ENCODE measurements around the gene CIAO2B.

CIAO2B gene

DNA sequence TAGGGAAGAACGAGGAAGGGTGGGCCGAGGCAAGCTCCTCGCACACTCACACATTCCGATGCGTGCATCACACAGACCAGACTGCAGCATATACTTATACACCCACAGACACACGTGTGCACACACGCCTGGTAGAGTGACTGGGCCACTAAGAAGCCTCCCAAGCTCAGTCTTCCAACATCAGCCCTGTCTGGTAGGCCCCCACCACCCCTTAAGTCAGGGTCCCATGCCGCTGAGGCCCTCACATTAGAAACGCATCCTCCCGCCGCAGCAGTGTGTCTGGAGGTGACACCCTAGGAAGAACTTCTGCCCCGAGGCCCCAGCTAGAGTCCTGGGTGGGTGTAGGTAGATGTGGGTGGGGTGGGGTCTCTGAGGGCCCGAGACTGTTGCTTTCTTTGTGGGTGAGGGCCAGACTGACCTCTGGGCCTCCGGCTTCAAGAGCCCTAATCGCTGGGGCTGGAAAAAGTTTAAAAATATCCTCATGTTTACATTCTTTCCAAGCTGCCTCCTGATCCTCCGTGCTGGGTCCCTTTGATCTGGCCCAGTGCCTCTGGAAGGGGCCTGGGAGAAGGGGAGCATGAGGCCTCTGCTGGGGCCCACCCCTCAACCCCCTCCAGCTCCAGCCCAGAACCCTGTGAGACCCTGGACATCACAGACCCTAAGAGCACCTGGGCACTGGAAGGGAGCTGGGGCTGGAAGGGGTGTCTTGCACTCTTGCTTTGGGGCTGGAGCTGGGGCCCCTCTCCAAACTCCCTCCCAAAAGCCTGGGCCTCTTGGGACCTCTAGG lies 29.2 kb downstream of the CIAO2B start:
- Histone ChIP-seq H4K20me1 (ENCODE audit: insufficient read depth, low read length) (no peaks in the 10 kb centered on the region), H3K4me1 (ENCODE audit: insufficient read depth, low read length, severe bottlenecking) (no peaks in the 10 kb centered on the region), H3K27ac (ENCODE audit: low read depth, low read length, poor library complexity, severe bottlenecking) (no peak overlapping the region), H3F3A (ENCODE audit: insufficient read depth, low read length) (no peaks in the 10 kb centered on the region), H3K27me3 (ENCODE audit: insufficient read depth, low read length) (0 out of 2 replicates have a peak, but pooled peaks cover 3% of the 10 kb centered on the region), H2AFZ (ENCODE audit: low read length) (no peak overlapping the region), H3K36me3 (ENCODE audit: insufficient read depth, low read length) (no peaks in the 10 kb centered on the region), H3K79me2 (ENCODE audit: insufficient read depth, low read length) (no peaks in the 10 kb centered on the region), H3K9me3 (ENCODE audit: low read length) (no peaks in the 10 kb centered on the region), H3K9me2 (ENCODE audit: low read depth, low read length) (no peaks in the 10 kb centered on the region), H3K9ac (ENCODE audit: low read length) (no peak overlapping the region), H3K4me2 (ENCODE audit: low read length) (no peak overlapping the region), H3K4me3 (ENCODE audit: low read depth, low read length, poor library complexity, severe bottlenecking) (no peak overlapping the region)
- TF ChIP-seq, protein P1, sequence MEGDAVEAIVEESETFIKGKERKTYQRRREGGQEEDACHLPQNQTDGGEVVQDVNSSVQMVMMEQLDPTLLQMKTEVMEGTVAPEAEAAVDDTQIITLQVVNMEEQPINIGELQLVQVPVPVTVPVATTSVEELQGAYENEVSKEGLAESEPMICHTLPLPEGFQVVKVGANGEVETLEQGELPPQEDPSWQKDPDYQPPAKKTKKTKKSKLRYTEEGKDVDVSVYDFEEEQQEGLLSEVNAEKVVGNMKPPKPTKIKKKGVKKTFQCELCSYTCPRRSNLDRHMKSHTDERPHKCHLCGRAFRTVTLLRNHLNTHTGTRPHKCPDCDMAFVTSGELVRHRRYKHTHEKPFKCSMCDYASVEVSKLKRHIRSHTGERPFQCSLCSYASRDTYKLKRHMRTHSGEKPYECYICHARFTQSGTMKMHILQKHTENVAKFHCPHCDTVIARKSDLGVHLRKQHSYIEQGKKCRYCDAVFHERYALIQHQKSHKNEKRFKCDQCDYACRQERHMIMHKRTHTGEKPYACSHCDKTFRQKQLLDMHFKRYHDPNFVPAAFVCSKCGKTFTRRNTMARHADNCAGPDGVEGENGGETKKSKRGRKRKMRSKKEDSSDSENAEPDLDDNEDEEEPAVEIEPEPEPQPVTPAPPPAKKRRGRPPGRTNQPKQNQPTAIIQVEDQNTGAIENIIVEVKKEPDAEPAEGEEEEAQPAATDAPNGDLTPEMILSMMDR (IDR thresholded peaks at IDR 0.05; ENCODE audit: low read length): no peak
- TF ChIP-seq EZH2 (IDR thresholded peaks at IDR 0.05; ENCODE audit: borderline replicate concordance, low read length): no peak

DNA sequence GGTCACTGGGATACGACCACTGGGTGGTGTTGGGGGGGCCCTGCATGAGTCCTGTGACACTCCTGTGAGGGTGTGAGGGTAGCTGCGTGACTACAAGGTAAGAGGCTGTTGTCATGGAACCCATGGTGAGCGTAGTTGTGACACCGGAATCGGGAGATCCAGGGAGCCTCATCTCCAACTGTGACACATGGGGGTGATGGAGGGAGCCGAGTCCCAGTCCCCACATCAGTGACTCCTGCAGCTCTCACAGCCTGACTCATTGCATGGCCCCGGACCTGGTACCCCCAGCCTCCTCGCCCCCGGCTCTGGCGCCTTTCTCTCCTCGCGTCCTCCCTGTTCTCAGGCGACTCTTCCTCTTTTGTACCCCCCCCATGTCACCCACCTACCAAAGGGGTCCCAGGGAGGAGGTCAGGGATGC lies 29.8 kb downstream of the CIAO2B start:
- H3F3A ChIP-seq (ENCODE audit: insufficient read depth, low read length): no peaks in the 10 kb centered on the region
- H3K79me2 ChIP-seq (ENCODE audit: insufficient read depth, low read length): no peaks in the 10 kb centered on the region
- H2AFZ ChIP-seq (ENCODE audit: low read length): no peak overlapping the region
- H3K9ac ChIP-seq (ENCODE audit: low read length): no peak overlapping the region
- no peak overlapping the region for H3K4me3 ChIP-seq (ENCODE audit: low read depth, low read length, poor library complexity, severe bottlenecking)
- H3K4me1 ChIP-seq (ENCODE audit: insufficient read depth, low read length, severe bottlenecking): no peaks in the 10 kb centered on the region
- H3K9me2 ChIP-seq (ENCODE audit: low read depth, low read length): no peaks in the 10 kb centered on the region
- no peaks in the 10 kb centered on the region for H4K20me1 ChIP-seq (ENCODE audit: insufficient read depth, low read length)
- H3K27ac ChIP-seq (ENCODE audit: low read depth, low read length, poor library complexity, severe bottlenecking): no peak overlapping the region
- H3K36me3 ChIP-seq (ENCODE audit: insufficient read depth, low read length): no peaks in the 10 kb centered on the region
- peaks cover 3% of the 10 kb centered on the region; the same call in 1 of the 2 replicates for H3K27me3 ChIP-seq (ENCODE audit: insufficient read depth, low read length)
- H3K9me3 ChIP-seq (ENCODE audit: low read length): no peaks in the 10 kb centered on the region
- H3K4me2 ChIP-seq (ENCODE audit: low read length): no peak overlapping the region
- TF ChIP-seq, protein P1 (IDR thresholded peaks at IDR 0.05; ENCODE audit: low read length): no peak
- TF ChIP-seq EZH2 (IDR thresholded peaks at IDR 0.05; ENCODE audit: borderline replicate concordance, low read length): no peak

DNA sequence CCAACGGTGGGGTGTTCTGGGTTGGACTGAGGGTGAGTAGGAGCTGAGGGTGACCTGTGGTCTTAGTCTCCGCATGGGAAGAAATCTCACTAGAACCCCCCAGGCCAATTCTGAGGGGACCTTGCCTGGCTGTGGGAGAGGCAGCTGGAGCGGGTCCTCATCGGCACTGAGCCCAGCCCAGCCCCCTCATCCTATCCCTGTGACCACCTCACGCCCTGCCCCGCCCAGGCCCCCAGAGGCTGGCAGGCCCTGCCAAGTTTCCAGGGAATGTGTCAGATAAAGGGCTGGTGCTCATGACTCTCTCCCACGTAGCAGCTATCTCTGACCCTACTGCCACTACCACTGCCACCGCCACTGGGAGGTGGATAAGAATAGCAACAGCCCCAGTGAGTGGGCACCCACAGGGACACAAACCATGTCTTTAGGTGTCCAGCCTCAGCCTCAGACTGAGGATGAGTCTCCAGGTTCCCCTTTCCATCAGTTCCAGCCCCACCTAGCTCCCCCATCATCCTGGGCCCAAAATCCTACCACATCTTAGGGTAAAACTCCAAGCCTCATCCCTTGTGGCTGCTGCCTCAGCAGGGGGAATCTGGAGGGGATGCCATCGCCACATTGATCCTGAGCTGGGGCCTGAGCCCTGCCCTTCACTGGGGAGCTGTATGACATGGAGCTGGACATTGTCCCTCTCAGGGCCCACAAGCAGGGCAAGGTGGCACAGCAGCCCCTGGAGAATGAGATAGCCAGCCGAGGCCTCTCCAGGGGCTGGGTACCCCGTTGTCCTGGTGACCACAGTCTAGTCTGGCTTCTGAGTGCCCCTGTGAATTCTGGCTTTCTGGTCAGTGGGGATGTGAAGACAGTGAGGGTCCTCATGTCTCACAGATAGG lies 30.4 kb downstream of the CIAO2B start:
- Histone ChIP-seq H3K9me2 (ENCODE audit: low read depth, low read length) (no peaks in the 10 kb centered on the region), H4K20me1 (ENCODE audit: insufficient read depth, low read length) (no peaks in the 10 kb centered on the region), H3K4me1 (ENCODE audit: insufficient read depth, low read length, severe bottlenecking) (no peaks in the 10 kb centered on the region), H3K4me3 (ENCODE audit: low read depth, low read length, poor library complexity, severe bottlenecking) (no peak overlapping the region), H3K27ac (ENCODE audit: low read depth, low read length, poor library complexity, severe bottlenecking) (no peak overlapping the region), H3K9ac (ENCODE audit: low read length) (no peak overlapping the region), H3K79me2 (ENCODE audit: insufficient read depth, low read length) (no peaks in the 10 kb centered on the region), H3K9me3 (ENCODE audit: low read length) (no peaks in the 10 kb centered on the region), H3K27me3 (ENCODE audit: insufficient read depth, low read length) (peaks cover 3% of the 10 kb centered on the region; the same call in 1 of the 2 replicates), H2AFZ (ENCODE audit: low read length) (no peak overlapping the region), H3K4me2 (ENCODE audit: low read length) (no peak overlapping the region), H3F3A (ENCODE audit: insufficient read depth, low read length) (no peaks in the 10 kb centered on the region), H3K36me3 (ENCODE audit: insufficient read depth, low read length) (no peaks in the 10 kb centered on the region)
- TF ChIP-seq, protein P1 (IDR thresholded peaks at IDR 0.05; ENCODE audit: low read length): no peak
- no peak for TF ChIP-seq EZH2 (IDR thresholded peaks at IDR 0.05; ENCODE audit: borderline replicate concordance, low read length)

Data from OCI-LY1 (cell line).